ENCODE results near the gene ANKRD62. TPM values are rescaled to one million over a fixed set of nuclear protein-coding genes. Genes with fewer than 3 reads are reported as not detected.

Gene ANKRD62
- total RNA-seq, 1 donor from 2014 or later = 0.16 TPM

Small RNAs within 50 kb of the gene (small RNA-seq; reads per million reads assigned to genes)
- gene RNU6-324P = not detected

Other genes starting within 250 kb of the ANKRD62 start
- gene CHMP1B, start 242.4 kb upstream of the ANKRD62 start, total RNA-seq = 68.8 TPM
- 17.6 TPM for gene MPPE1, start 185.5 kb upstream of the ANKRD62 start, total RNA-seq
- 6.1 TPM for gene IMPA2, start 112.3 kb upstream of the ANKRD62 start, total RNA-seq
- 3.3 TPM for gene CIDEA, start 160.5 kb downstream of the ANKRD62 start, total RNA-seq
- gene TUBB6, start 214.4 kb downstream of the ANKRD62 start, total RNA-seq = 36.8 TPM